22Rv1 (cell line): ENCODE data around the gene CHIT1.

Experiments used
- ZFX ChIP-seq: fragments of 450-650 bp; IDR thresholded peaks from 2 replicates; pipeline ENCODE4 v1.6.1; 2017; ENCODE audit warnings: antibody characterized with exemption, borderline replicate concordance
- TF ChIP-seq, protein P1 (sequence below): fragments of 450-650 bp; IDR thresholded peaks from 2 replicates; pipeline ENCODE4 v1.5.1; 2017; ENCODE audit warnings: mild to moderate bottlenecking

DNA sequence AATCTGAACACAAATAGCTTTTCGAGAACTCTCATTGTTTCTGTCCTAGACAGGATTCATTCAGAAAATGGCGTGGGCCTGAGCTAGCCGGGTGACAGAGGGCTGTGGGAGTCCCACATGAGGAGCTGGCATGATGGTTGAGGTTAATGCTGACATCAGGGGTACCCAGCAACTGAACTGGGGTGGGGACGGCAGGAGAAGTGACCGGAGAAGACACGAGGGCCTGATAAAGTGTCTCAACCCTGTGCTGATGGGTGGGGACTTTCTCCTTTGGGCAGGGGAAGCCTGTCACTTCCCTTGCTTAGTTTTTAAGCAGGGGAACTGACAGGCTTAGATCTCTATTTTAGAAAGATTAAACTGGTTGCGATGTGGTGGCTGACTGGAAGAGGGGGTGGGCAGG lies 14.6 kb downstream of the CHIT1 start:
- TF ChIP-seq, protein P1, sequence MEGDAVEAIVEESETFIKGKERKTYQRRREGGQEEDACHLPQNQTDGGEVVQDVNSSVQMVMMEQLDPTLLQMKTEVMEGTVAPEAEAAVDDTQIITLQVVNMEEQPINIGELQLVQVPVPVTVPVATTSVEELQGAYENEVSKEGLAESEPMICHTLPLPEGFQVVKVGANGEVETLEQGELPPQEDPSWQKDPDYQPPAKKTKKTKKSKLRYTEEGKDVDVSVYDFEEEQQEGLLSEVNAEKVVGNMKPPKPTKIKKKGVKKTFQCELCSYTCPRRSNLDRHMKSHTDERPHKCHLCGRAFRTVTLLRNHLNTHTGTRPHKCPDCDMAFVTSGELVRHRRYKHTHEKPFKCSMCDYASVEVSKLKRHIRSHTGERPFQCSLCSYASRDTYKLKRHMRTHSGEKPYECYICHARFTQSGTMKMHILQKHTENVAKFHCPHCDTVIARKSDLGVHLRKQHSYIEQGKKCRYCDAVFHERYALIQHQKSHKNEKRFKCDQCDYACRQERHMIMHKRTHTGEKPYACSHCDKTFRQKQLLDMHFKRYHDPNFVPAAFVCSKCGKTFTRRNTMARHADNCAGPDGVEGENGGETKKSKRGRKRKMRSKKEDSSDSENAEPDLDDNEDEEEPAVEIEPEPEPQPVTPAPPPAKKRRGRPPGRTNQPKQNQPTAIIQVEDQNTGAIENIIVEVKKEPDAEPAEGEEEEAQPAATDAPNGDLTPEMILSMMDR, result no peak
- TF ChIP-seq ZFX, result no peak
